Measurements from ENCODE around the gene UNK.
"Not testable (repeated sequence)": the region's sequence is repeated elsewhere in the genome, so short reads cannot be mapped to it uniquely, and the experiment has no call there.

The UNK gene

DNA sequence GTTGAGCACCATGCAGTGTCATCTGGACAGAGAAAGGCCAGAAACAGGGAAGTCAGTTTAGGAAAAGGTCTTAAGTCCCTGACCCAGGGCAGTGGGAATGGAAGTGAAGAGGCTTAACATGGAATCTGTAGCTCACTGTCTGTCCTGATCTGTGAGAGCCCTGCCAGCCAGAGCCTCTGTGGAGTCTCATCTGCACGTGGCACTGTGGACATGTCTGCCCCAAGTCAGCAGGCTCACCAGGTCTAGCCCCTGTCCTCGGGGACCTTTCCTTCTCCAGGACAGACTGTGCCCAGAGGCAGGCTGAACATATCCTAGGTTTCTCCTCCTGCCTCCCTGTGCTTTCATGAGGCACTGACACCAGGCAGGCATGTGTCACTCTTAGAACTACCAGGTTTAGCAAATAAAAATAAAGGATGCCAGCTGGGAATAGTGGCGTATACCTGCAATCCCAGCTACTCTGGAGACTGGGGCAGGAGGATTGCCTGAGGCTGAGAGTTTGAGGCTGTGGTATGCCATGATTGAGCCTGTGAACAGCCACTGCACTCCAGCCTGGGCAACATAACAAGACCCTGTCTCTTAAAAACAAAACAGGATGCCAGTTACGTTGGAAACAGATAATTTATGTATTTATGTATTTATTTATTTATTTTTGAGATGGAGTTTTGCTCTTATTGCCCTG, 22.4 kb downstream of the UNK start:
- DNase-seq = no peak

DNA sequence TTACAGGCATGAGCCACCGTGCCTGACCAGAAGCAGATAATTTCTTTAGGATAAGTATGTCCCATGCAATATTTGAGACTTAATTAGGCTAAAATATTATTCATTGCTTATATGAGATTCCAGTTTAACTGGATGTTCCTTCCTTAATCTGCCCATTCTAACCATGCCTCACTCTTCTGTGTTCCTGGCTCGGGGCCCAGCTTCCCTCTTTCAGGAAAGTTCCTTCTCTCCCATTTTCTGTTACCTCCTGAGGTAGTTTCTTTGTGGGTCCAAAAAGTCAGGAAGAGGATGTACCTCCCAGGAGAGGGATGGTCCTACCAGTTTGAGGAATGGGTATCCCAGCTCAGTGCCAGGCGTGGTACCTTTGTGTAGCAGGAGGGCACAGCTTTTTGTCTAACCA, 23.3 kb downstream of the UNK start:
- DNase-seq = no peak

DNA sequence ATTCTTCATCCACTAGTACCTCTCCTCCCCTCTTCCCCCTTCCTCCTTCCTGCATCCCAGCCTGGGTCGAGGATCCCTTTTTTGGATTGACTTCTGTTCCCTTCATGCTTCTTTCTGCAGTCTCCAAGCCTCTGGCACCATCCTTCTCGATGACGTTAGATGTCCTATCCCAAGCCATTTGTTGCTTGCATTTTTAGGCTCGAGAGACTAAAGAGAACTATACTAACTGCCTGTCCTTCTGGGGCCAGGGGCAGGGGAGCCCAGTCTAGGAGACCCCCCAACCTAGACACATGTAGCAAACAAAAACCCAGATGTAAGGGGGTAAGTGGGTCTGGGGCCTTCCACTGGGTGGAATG, 23.9 kb downstream of the UNK start:
- no peak for DNase-seq

- no peak for DNase-seq
Observed at GRCh38 chr17:75808905-75809621, 24.5 kb downstream of the UNK start.

- no peak for DNase-seq
Observed at GRCh38 chr17:75809631-75810111, 25.1 kb downstream of the UNK start.

GRCh38 chr17:75810216-75810615, 25.6 kb downstream of the UNK start:
- DNase-seq = no peak

DNA sequence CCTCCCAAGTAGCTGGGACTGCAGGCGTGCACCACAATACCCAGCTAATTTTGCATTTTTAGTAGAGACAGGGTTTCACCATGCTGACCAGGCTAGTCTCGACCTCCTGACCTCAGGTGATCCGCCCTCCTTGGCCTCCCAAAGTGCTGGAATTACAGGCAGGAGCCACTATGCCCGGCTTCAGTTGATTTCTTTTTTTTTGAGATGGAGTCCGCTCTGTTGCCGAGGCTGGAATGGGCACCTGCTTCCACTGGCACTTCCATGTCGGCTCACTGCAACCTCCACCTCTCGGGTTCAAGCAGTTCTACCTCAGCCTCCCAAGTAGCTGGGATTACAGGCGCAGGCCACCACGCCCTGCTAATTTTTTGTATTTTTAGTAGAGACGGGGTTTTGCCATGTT, 26.1 kb downstream of the UNK start:
- not testable (repeated sequence) for DNase-seq

- DNase-seq = no peak
Observed at GRCh38 chr17:75811174-75811573, 26.6 kb downstream of the UNK start.

- DNase-seq = no peak
Observed at GRCh38 chr17:75812096-75813013, 27.7 kb downstream of the UNK start.

DNA sequence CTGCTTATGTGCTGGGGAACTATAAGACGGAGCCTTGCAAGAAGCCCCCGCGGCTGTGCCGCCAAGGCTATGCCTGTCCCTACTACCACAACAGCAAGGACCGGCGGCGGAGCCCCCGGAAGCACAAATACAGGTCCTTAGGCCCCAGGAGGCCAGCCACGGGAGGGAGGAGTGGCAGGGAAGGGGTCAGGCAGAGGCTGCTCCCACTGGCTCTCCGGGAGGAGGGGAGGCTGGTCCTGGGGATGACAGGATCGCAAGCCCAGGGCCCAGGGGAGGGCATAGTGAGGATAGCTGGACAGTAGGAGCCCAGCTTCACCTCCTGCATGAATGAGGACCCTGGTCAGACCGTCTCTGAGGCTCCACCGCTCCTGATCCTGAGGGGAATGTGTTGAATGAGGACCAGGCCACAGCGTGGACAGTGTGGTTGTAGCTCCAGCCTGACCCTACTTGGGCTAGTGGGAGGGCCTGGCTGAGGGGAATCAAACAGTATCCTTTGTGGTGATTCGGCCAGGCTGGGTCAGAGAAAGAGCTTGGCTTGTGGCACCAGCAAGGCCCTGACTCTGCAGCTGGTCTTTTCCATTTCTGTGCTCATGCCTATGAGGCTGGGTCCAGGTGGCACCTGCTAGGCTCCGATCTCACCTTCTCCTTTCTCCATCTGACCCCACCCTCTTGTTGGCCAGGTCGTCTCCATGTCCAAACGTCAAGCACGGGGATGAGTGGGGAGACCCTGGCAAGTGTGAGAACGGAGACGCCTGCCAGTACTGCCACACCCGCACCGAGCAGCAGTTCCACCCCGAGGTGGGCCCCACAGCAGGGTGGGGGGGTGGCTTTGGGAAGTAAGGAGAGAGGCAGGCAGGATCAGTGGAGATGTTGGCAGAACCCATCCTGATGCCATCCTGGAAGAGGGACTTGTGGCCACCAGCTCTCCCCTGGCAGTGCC, 28.7 kb downstream of the UNK start:
- DNase-seq = no peak

GRCh38 chr17:75814021-75814395, 29.4 kb downstream of the UNK start:
- no peak for DNase-seq

GRCh38 chr17:75814900-75815373, 30.3 kb downstream of the UNK start:
- no peak for DNase-seq

GRCh38 chr17:75815399-75815798, 30.8 kb downstream of the UNK start:
- no peak for DNase-seq

DNA sequence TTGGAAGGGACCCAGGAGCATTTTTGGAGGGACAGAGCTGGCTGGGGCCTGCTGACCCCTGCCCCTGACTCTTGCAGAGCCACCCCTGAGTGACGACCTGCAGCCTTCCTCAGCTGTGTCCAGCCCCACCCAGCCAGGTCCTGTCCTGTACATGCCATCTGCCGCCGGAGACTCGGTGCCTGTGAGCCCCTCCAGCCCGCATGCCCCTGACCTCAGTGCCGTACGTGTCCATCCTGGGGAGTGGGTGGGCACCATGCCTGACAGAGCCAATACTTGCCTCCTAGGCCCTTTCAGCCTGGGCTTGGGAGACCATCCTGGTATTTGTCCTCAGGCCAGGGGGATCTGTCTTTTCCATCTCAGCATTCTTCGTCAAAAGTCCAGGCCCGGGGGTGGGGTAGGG, 32.1 kb downstream of the UNK start:
- no peak for DNase-seq

GRCh38 chr17:75817571-75817970, 33.0 kb downstream of the UNK start:
- DNase-seq = no peak

- no peak for DNase-seq
Observed at GRCh38 chr17:75818326-75818885, 33.8 kb downstream of the UNK start.

- DNase-seq = no peak
Observed at GRCh38 chr17:75819116-75819515, 34.5 kb downstream of the UNK start.

- no peak for DNase-seq
Observed at GRCh38 chr17:75819678-75820077, 35.1 kb downstream of the UNK start.

- DNase-seq = no peak
Observed at GRCh38 chr17:75820094-75821080, 35.8 kb downstream of the UNK start.

- DNase-seq = no peak
Observed at GRCh38 chr17:75821552-75821951, 36.9 kb downstream of the UNK start.

Data from COR-L47 (cell line).